AG04450 (cell line): Measurements from ENCODE around the gene SCN9A. TPM values are rescaled to one million over a fixed set of nuclear protein-coding genes. Genes with fewer than 3 reads are reported as not detected.
"Not testable (repeated sequence)": the region's sequence is repeated elsewhere in the genome, so short reads cannot be mapped to it uniquely, and the experiment has no call there.

Experiments
- CTCF ChIA-PET: fragments of 300-600, 350-600 bp; formaldehyde crosslinking; extraction: SDS; loops from one replicate; lab custom pipeline; 2022; ENCODE audit warnings: antibody characterized with exemption, inconsistent platforms; lab: Charles Lee
- POLR2A ChIA-PET: fragments of 350-600 bp; formaldehyde crosslinking; extraction: SDS; loops from one replicate; lab custom pipeline; 2021; ENCODE audit warnings: antibody characterized with exemption, inconsistent platforms; lab: Yijun Ruan, JAX
- DNase-seq: peaks from one replicate; pipeline ENCODE4 v3.0.0-alpha.2; 2011; ENCODE audit warnings: low read depth, low spot score
- H3K27ac ChIP-seq: one replicate; pipeline ENCODE4 v1.5.1; 2012; ENCODE audit warnings: low read depth, low read length, control low read depth
- H3K27me3 ChIP-seq: one replicate; pipeline ENCODE4 v1.6.0; 2012; ENCODE audit warnings: low read length; ENCODE audit not compliant: control insufficient read depth, insufficient read depth
- H3K4me3 ChIP-seq: 2 replicates; pipeline ENCODE4 v1.5.1; 2011; ENCODE audit warnings: mild to moderate bottlenecking, low read depth, low read length, control low read depth
- H3K9me3 ChIP-seq: 2 replicates; pipeline ENCODE4 v1.5.1; 2012; ENCODE audit warnings: low read length; ENCODE audit not compliant: control insufficient read depth, insufficient read depth
- CTCF ChIP-seq: IDR thresholded peaks from 2 replicates; pipeline ENCODE4 v1.5.1; 2011; ENCODE audit warnings: low read depth, low read length, control low read depth, inconsistent platforms
- polyA plus RNA-seq: library from polyadenylated mRNA; depleted of rRNA; stranded (reverse); fragments of >200 nt; gene quantifications from 2 replicates; pipeline ENCODE4 v1.2.3, GENCODE V29; 2011

SCN9A gene
- polyA plus RNA-seq, 1 experiment: 56.8 TPM

- ChIA-PET CTCF (no interaction called here), POLR2A (no interaction called here)
- Histone ChIP-seq H3K27me3 (no peaks in the 10 kb centered on the region), H3K4me3 (no peak overlapping the region), H3K9me3 (no peaks in the 10 kb centered on the region; the same call in 1 of the 2 replicates), H3K27ac (peak overlapping the region; percentile 82)
- peak; percentile 72 for DNase-seq
- TF ChIP-seq CTCF: no peak
Measured at GRCh38 chr2:166314022-166314759, 61.6 kb downstream of the SCN9A start.

- CTCF ChIA-PET: interaction anchor here (0.8 to 1.8 kb wide), 2 partner anchors 48 to 72 kb away, joined by 3 to 8 read pairs; no protein-coding TSS in a partner anchor
- not testable (repeated sequence) for H3K27ac ChIP-seq, DNase-seq
Measured at GRCh38 chr2:166312863-166313262, 62.9 kb downstream of the SCN9A start.

GRCh38 chr2:166307326-166307725 lies 68.4 kb downstream of the SCN9A start:
- no peak overlapping the region for H3K27ac ChIP-seq
- no peaks in the 10 kb centered on the region for H3K9me3 ChIP-seq
- POLR2A ChIA-PET: no interaction called here
- no peaks in the 10 kb centered on the region for H3K27me3 ChIP-seq
- no peak for DNase-seq
- no peak overlapping the region for H3K4me3 ChIP-seq
- CTCF ChIA-PET: interaction anchor here (0.7 kb wide), 1 partner anchor 54 kb away, joined by 3 read pairs; no protein-coding TSS in a partner anchor
- TF ChIP-seq CTCF: no peak

More at GRCh38 chr2:166312863-166313262, 62.9 kb downstream of the SCN9A start:
- H3K9me3 ChIP-seq, H3K27me3 ChIP-seq, H3K4me3 ChIP-seq: not testable (repeated sequence)
- POLR2A ChIA-PET: interaction anchor here (0.6 kb wide), 1 partner anchor 45 kb away, joined by 3 read pairs; no protein-coding TSS in a partner anchor

GRCh38 chr2:166304656-166305055 lies 71.1 kb downstream of the SCN9A start:
- POLR2A ChIA-PET: no interaction called here
- DNase-seq: no peak
- no peak overlapping the region for H3K27ac ChIP-seq
- no peak for TF ChIP-seq CTCF
- no peaks in the 10 kb centered on the region for H3K9me3 ChIP-seq
- no peak overlapping the region for H3K4me3 ChIP-seq
- H3K27me3 ChIP-seq: no peaks in the 10 kb centered on the region
- CTCF ChIA-PET: interaction anchor here (0.9 kb wide), 1 partner anchor 57 kb away, joined by 3 read pairs; no protein-coding TSS in a partner anchor

GRCh38 chr2:166302036-166302435 lies 73.7 kb downstream of the SCN9A start:
- CTCF ChIA-PET: no interaction called here
- POLR2A ChIA-PET: no interaction called here
- no peak for DNase-seq
- Histone ChIP-seq H3K27ac (no peak overlapping the region), H3K27me3 (no peaks in the 10 kb centered on the region), H3K9me3 (no peaks in the 10 kb centered on the region), H3K4me3 (no peak overlapping the region)
- TF ChIP-seq CTCF: no peak
